GM23338 (cell line): ENCODE data around the gene HTR3E. TPM values are rescaled to one million over a fixed set of nuclear protein-coding genes. Genes with fewer than 3 reads are reported as not detected.

Experiments
- ATAC-seq: fragments of 200-7000 bp; cut with Tn5 transposase; 3 replicates; pipeline ENCODE4 v1.9.1; 2020
- DNase-seq: peaks from one replicate; pipeline ENCODE4 v3.0.0-alpha.2; 2015; ENCODE audit warnings: low spot score
- H2AFZ ChIP-seq: fragments of 200-600 bp; sonication (generic); 2 replicates; pipeline ENCODE4 v1.8.0; 2016; ENCODE audit warnings: antibody characterized with exemption, mild to moderate bottlenecking, moderate library complexity
- H3F3A ChIP-seq: fragments of 200-600 bp; sonication (generic); replicated peaks from 2 replicates; pipeline ENCODE4 v1.8.0; 2017; ENCODE audit warnings: antibody characterized with exemption, mixed run types, low read depth
- H3K27ac ChIP-seq: fragments of 200-600 bp; sonication (generic); 2 replicates; pipeline ENCODE4 v1.6.1; 2016; ENCODE audit warnings: low read depth
- H3K27me3 ChIP-seq: fragments of 200-600 bp; sonication (generic); 2 replicates; pipeline ENCODE4 v1.8.0; 2016; ENCODE audit warnings: mild to moderate bottlenecking, mixed run types, moderate library complexity; ENCODE audit not compliant: insufficient read depth
- H3K36me3 ChIP-seq: fragments of 200-600 bp; sonication (generic); 2 replicates; pipeline ENCODE4 v1.8.0; 2016; ENCODE audit warnings: mild to moderate bottlenecking; ENCODE audit not compliant: insufficient read depth
- H3K4me1 ChIP-seq: fragments of 200-600 bp; sonication (generic); 2 replicates; pipeline ENCODE4 v1.8.0; 2016; ENCODE audit warnings: mild to moderate bottlenecking, moderate library complexity; ENCODE audit not compliant: insufficient read depth
- H3K4me2 ChIP-seq: fragments of 200-600 bp; sonication (generic); 2 replicates; pipeline ENCODE4 v1.7.1; 2017; ENCODE audit warnings: mixed run types
- H3K4me3 ChIP-seq: fragments of 200-600 bp; sonication (generic); 2 replicates; pipeline ENCODE4 v1.6.1; 2016; ENCODE audit warnings: mixed run types
- H3K79me2 ChIP-seq: fragments of 200-600 bp; sonication (generic); replicated peaks from 2 replicates; pipeline ENCODE4 v1.8.0; 2017; ENCODE audit warnings: mild to moderate bottlenecking; ENCODE audit not compliant: insufficient read depth
- H3K9me2 ChIP-seq: fragments of 200-600 bp; sonication (generic); 2 replicates; pipeline ENCODE4 v1.8.0; 2017; ENCODE audit not compliant: insufficient read depth
- H4K20me1 ChIP-seq: fragments of 200-600 bp; sonication (generic); replicated peaks from 2 replicates; pipeline ENCODE4 v1.8.0; 2017; ENCODE audit warnings: mild to moderate bottlenecking; ENCODE audit not compliant: insufficient read depth
- H3K27ac Mint-ChIP-seq: 2 replicates; pipeline ENCODE4 v1.8.0; 2020; ENCODE audit warnings: inconsistent platforms, mild to moderate bottlenecking, moderate library complexity, mixed read lengths
- H3K27me3 Mint-ChIP-seq: 3 replicates; pipeline ENCODE4 v1.8.0; 2022; ENCODE audit warnings: low read depth, mild to moderate bottlenecking, moderate library complexity, mixed read lengths, inconsistent platforms; ENCODE audit not compliant: insufficient read depth, poor library complexity
- H3K36me3 Mint-ChIP-seq: 3 replicates; pipeline ENCODE4 v1.8.0; 2021; ENCODE audit warnings: low read depth, mild to moderate bottlenecking, inconsistent platforms, moderate library complexity, mixed read lengths
- H3K4me1 Mint-ChIP-seq: 3 replicates; pipeline ENCODE4 v1.8.0; 2020; ENCODE audit warnings: mild to moderate bottlenecking, inconsistent platforms, mixed read lengths
- H3K4me3 Mint-ChIP-seq: 3 replicates; pipeline ENCODE4 v1.8.0; 2021; ENCODE audit warnings: moderate library complexity, mild to moderate bottlenecking, inconsistent platforms, mixed read lengths
- H3K9me3 Mint-ChIP-seq: 3 replicates; pipeline ENCODE4 v1.8.0; 2020; ENCODE audit warnings: moderate library complexity, mild to moderate bottlenecking, inconsistent platforms, mixed read lengths
- CREB1 ChIP-seq: fragments of 250-450 bp; sonication (Bioruptor Pico); IDR thresholded peaks from 2 replicates; pipeline ENCODE4 v1.5.0; 2020; ENCODE audit warnings: low read depth, mild to moderate bottlenecking, moderate library complexity
- EZH2 ChIP-seq: fragments of 200-600 bp; sonication (generic); IDR thresholded peaks from one replicate; pipeline ENCODE4 v1.8.0; 2017; ENCODE audit warnings: antibody characterized with exemption, mild to moderate bottlenecking, low read depth; ENCODE audit not compliant: unreplicated experiment
- JUNB ChIP-seq: IDR thresholded peaks from one replicate; pipeline ENCODE4 v1.6.1; 2016; ENCODE audit warnings: antibody characterized with exemption; ENCODE audit not compliant: unreplicated experiment
- NANOG ChIP-seq: IDR thresholded peaks from 2 replicates; pipeline ENCODE4 v1.6.1; 2016; ENCODE audit warnings: antibody characterized with exemption, borderline replicate concordance
- ZNF331 ChIP-seq: fragments of 250-450 bp; sonication (Bioruptor Pico); IDR thresholded peaks from 2 replicates; pipeline ENCODE4 v1.5.0; 2020; ENCODE audit warnings: low read depth, mild to moderate bottlenecking, moderate library complexity
- polyA plus RNA-seq: library from polyadenylated mRNA; unstranded; fragments of >200 nt; fragmentation: Nextera tagmentation; extraction: Ambion mirVana; gene quantifications from 2 replicates; pipeline ENCODE4 v1.2.1, GENCODE V29; 2016
- total RNA-seq: library from RNA; depleted of rRNA; stranded (reverse); fragments of >200 nt; shearing (Covaris generic); gene quantifications from 2 replicates; pipeline ENCODE4 v1.2.3, GENCODE V29; 2014
- TF ChIP-seq, protein P1 (sequence below): IDR thresholded peaks from one replicate; pipeline ENCODE4 v1.6.1; 2018; ENCODE audit warnings: antibody characterized with exemption; ENCODE audit not compliant: unreplicated experiment
- TF ChIP-seq, protein P2 (sequence below), 2 experiments: fragments of 200-600 bp in 1 of 2; sonication (generic) in 1 of 2; conservative IDR thresholded peaks; 2 replicates each; pipeline versions ENCODE4 v1.5.1 to v1.6.1; 2016 to 2017; ENCODE audit warnings: antibody characterized with exemption in 2 of 2, low read depth in 2 of 2, mild to moderate bottlenecking in 2 of 2, moderate library complexity in 1 of 2

Gene HTR3E
- total and polyA plus RNA-seq, 2 experiments from 2014 or later = not detected

DNA sequence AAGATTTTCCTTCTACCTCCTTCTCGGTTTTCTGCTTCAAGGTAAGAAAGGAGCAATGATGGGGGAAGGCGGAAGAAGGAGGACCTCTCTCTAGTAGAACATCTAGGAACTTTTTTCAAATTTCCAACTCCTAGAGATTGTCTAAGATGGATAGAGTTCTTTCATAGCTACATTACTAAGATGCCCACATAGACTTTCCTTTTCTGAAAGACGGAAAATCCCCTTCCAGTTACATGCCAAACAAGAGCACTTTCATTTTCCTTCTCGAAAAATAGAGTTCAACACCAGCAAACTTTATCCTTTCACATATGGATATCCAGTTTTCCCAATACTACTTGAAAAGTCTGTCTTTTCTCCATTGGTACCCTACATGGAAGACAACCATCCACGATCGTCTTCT, 692 bp downstream of the HTR3E start:
- Mint-ChIP-seq H3K36me3 (no peaks in the 10 kb centered on the region), H3K4me1 (no peaks in the 10 kb centered on the region), H3K27me3 (peaks cover 5% of the 10 kb centered on the region), H3K4me3 (no peak overlapping the region), H3K9me3 (peaks cover 5% of the 10 kb centered on the region), H3K27ac (no peak overlapping the region)
- Histone ChIP-seq H3K4me2 (no peak overlapping the region), H3F3A (no peaks in the 10 kb centered on the region), H3K36me3 (no peaks in the 10 kb centered on the region), H3K27me3 (no peaks in the 10 kb centered on the region), H4K20me1 (no peaks in the 10 kb centered on the region), H3K9me2 (no peaks in the 10 kb centered on the region), H3K27ac (no peak overlapping the region), H2AFZ (no peak overlapping the region), H3K4me1 (no peaks in the 10 kb centered on the region), H3K4me3 (no peak overlapping the region), H3K79me2 (no peaks in the 10 kb centered on the region)
- no peak for TF ChIP-seq NANOG
- no peak for TF ChIP-seq CREB1
- TF ChIP-seq ZNF331 (CRISPR knock-in tag) = no peak
- TF ChIP-seq JUNB = no peak
- no peak for ATAC-seq
- no peak for DNase-seq

DNA sequence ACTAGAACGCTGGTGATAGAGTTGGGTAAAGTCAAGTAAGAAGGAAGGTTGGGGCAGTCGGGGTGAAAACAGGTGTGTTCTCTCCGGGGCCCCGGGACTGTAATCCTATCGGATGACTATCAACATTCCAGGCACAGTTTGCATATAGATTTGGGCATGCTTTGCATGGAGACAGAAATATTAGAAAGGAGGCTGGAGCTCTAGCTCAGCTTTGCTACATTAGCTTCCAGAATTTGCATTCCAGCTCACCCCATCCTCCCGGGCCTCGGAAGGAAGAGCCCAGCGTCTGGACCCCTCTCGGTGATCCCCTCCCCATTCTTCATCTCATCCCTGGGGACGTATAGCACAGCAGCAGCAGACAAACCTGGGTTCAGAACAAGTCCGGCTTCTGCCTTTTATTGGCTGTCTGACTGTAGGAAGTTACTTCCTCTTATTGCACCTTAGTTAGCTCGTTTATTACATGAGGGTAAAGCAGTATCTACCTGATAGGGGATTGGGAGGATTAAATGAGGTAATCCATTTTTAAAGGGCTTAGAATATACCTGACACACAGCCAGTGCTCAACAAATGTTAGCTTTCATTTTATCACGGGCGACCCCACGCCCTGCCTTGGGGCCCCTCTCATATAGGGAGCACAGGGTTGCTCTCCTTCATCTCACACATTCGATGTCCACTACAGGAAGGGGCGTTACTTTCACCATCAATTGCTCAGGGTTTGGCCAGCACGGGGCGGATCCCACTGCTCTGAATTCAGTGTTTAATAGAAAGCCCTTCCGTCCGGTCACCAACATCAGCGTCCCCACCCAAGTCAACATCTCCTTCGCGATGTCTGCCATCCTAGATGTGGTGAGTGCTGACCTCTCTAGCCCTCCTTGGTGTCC, 3.2 kb downstream of the HTR3E start:
- Histone ChIP-seq H3K27ac (no peak overlapping the region), H3K4me3 (no peak overlapping the region), H3K79me2 (no peaks in the 10 kb centered on the region), H3F3A (no peaks in the 10 kb centered on the region), H3K9me2 (no peaks in the 10 kb centered on the region), H3K4me2 (no peak overlapping the region), H3K27me3 (no peaks in the 10 kb centered on the region), H3K4me1 (no peaks in the 10 kb centered on the region), H3K36me3 (no peaks in the 10 kb centered on the region), H2AFZ (peak overlapping the region; percentile 69; the same call in 1 of the 2 replicates), H4K20me1 (no peaks in the 10 kb centered on the region)
- TF ChIP-seq, protein P1, sequence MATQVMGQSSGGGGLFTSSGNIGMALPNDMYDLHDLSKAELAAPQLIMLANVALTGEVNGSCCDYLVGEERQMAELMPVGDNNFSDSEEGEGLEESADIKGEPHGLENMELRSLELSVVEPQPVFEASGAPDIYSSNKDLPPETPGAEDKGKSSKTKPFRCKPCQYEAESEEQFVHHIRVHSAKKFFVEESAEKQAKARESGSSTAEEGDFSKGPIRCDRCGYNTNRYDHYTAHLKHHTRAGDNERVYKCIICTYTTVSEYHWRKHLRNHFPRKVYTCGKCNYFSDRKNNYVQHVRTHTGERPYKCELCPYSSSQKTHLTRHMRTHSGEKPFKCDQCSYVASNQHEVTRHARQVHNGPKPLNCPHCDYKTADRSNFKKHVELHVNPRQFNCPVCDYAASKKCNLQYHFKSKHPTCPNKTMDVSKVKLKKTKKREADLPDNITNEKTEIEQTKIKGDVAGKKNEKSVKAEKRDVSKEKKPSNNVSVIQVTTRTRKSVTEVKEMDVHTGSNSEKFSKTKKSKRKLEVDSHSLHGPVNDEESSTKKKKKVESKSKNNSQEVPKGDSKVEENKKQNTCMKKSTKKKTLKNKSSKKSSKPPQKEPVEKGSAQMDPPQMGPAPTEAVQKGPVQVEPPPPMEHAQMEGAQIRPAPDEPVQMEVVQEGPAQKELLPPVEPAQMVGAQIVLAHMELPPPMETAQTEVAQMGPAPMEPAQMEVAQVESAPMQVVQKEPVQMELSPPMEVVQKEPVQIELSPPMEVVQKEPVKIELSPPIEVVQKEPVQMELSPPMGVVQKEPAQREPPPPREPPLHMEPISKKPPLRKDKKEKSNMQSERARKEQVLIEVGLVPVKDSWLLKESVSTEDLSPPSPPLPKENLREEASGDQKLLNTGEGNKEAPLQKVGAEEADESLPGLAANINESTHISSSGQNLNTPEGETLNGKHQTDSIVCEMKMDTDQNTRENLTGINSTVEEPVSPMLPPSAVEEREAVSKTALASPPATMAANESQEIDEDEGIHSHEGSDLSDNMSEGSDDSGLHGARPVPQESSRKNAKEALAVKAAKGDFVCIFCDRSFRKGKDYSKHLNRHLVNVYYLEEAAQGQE = no peak
- TF ChIP-seq, protein P2, sequence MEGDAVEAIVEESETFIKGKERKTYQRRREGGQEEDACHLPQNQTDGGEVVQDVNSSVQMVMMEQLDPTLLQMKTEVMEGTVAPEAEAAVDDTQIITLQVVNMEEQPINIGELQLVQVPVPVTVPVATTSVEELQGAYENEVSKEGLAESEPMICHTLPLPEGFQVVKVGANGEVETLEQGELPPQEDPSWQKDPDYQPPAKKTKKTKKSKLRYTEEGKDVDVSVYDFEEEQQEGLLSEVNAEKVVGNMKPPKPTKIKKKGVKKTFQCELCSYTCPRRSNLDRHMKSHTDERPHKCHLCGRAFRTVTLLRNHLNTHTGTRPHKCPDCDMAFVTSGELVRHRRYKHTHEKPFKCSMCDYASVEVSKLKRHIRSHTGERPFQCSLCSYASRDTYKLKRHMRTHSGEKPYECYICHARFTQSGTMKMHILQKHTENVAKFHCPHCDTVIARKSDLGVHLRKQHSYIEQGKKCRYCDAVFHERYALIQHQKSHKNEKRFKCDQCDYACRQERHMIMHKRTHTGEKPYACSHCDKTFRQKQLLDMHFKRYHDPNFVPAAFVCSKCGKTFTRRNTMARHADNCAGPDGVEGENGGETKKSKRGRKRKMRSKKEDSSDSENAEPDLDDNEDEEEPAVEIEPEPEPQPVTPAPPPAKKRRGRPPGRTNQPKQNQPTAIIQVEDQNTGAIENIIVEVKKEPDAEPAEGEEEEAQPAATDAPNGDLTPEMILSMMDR (conservative IDR thresholded peaks at IDR 0.05; ENCODE audit: low read depth in 2 of 2) = no peak
- TF ChIP-seq EZH2 (no peak), NANOG (no peak), ZNF331 (CRISPR knock-in tag) (no peak)
- Mint-ChIP-seq H3K36me3 (no peaks in the 10 kb centered on the region), H3K4me1 (no peaks in the 10 kb centered on the region), H3K27ac (no peak overlapping the region), H3K4me3 (no peak overlapping the region), H3K9me3 (no peaks in the 10 kb centered on the region), H3K27me3 (peaks cover 5% of the 10 kb centered on the region)
- no peak for DNase-seq
- no peak for ATAC-seq
